Activated CD4-positive, alpha-beta memory T cell treated with anti-CD3 and anti-CD28 coated beads for 36 hours (primary cell): ENCODE data around the gene YAE1. TPM values are rescaled to one million over a fixed set of nuclear protein-coding genes. Genes with fewer than 3 reads are reported as not detected.

Experiments used
- CTCF ChIA-PET: fragments of 350-600 bp; sonication (Branson Sonifier 250); formaldehyde crosslinking; loops from one replicate; lab custom pipeline; 2021; ENCODE audit warnings: antibody characterized with exemption, inconsistent platforms; lab: Charles Lee
- POLR2A ChIA-PET: fragments of 350-600 bp; sonication (Branson Sonifier 250); formaldehyde crosslinking; loops from one replicate; lab custom pipeline; 2021; ENCODE audit warnings: antibody characterized with exemption; lab: Charles Lee
- DNase-seq: peaks from one replicate; pipeline ENCODE4 v3.0.0-alpha.2; 2020
- H3K27ac Mint-ChIP-seq: one replicate; pipeline ENCODE4 v1.8.0; 2021; ENCODE audit warnings: mixed read lengths
- H3K27me3 Mint-ChIP-seq: one replicate; pipeline ENCODE4 v1.8.0; 2021; ENCODE audit warnings: mixed read lengths
- H3K36me3 Mint-ChIP-seq: one replicate; pipeline ENCODE4 v1.8.0; 2021; ENCODE audit warnings: mixed read lengths
- H3K4me1 Mint-ChIP-seq: one replicate; pipeline ENCODE4 v1.8.0; 2021; ENCODE audit warnings: low read depth, mixed read lengths
- H3K4me3 Mint-ChIP-seq: one replicate; pipeline ENCODE4 v1.8.0; 2021; ENCODE audit warnings: mild to moderate bottlenecking, mixed read lengths
- H3K9me3 Mint-ChIP-seq: one replicate; pipeline ENCODE4 v1.8.0; 2021; ENCODE audit warnings: mixed read lengths
- intact Hi-C: fragments of 100-400 bp; cut with micrococcal nuclease; formaldehyde crosslinking; loops from one replicate; pipeline ENCODE4 v1.15.1; 2023
- total RNA-seq, 2 experiments: library from RNA; stranded (reverse); gene quantifications; one replicate each; pipeline ENCODE4 v1.2.3, GENCODE V29; 2021

YAE1 gene, protein sequence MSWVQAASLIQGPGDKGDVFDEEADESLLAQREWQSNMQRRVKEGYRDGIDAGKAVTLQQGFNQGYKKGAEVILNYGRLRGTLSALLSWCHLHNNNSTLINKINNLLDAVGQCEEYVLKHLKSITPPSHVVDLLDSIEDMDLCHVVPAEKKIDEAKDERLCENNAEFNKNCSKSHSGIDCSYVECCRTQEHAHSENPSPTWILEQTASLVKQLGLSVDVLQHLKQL
- total RNA-seq, result 1 to 10 TPM; 7.3 to 8.8 TPM

GRCh38 chr7:39566023-39566921 lies at the start of gene YAE1:
YAE1 (plus strand) TSS chr7:39566404; CDS start chr7:39566419, 15 bp downstream.
- Mint-ChIP-seq H3K27ac (peak within 1 kb of the TSS; percentile 92), H3K9me3 (no peaks in the 10 kb centered on the region), H3K27me3 (no peaks in the 10 kb centered on the region), H3K4me3 (peak within 1 kb of the TSS; percentile 98), H3K4me1 (peaks cover 17% of the 10 kb centered on the region), H3K36me3 (peaks cover 10% of the 10 kb centered on the region)
- ChIA-PET CTCF (interaction anchor here (0.6 to 1.8 kb wide), 5 partner anchors 13 to 1351 kb away, joined by 3 to 24 read pairs (median 4); no protein-coding TSS in a partner anchor), POLR2A (interaction anchor here (0.8 to 1.2 kb wide), 3 partner anchors 10 to 57 kb away, joined by 3 to 10 read pairs (median 5); partner anchors contain the start of gene RALA)
- peak; percentile 88 for DNase-seq
- intact Hi-C loops, result loop anchor here (1.0 to 5.0 kb wide), 5 partner anchors 15 to 566 kb away; partner anchors contain the start of genes CDK13, MPLKIP and RALA

DNA sequence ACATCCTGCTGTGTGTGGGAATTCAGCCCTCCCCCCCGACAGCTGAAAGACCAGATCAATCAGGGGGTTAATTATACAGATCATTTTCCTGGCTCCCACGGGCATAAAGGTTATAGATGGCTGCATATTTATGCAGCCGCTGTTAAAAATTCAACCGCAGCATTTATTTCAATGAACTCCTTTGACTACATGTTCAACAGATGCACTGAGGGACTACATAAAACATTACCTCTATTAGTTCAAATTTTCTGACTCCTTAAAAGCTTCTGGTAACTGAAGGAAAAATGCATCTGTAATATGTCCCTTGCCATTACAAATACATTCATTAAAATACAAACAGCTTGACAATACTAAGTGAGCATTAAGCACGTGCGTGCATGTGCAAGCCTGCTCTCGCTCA lies 49.7 kb upstream of the YAE1 start:
- ChIA-PET CTCF (interaction anchor here (2.5 kb wide), 1 partner anchor 63 kb away, joined by 9 read pairs; no protein-coding TSS in a partner anchor), POLR2A (no interaction called here)
- DNase-seq, result no peak
- no peak overlapping the region for H3K27ac Mint-ChIP-seq
- H3K4me3 Mint-ChIP-seq, result no peak overlapping the region
- no peaks in the 10 kb centered on the region for H3K36me3 Mint-ChIP-seq
- no peaks in the 10 kb centered on the region for H3K9me3 Mint-ChIP-seq
- H3K27me3 Mint-ChIP-seq, result peaks cover 2% of the 10 kb centered on the region
- no peaks in the 10 kb centered on the region for H3K4me1 Mint-ChIP-seq
- intact Hi-C loops, result no loop called here

DNA sequence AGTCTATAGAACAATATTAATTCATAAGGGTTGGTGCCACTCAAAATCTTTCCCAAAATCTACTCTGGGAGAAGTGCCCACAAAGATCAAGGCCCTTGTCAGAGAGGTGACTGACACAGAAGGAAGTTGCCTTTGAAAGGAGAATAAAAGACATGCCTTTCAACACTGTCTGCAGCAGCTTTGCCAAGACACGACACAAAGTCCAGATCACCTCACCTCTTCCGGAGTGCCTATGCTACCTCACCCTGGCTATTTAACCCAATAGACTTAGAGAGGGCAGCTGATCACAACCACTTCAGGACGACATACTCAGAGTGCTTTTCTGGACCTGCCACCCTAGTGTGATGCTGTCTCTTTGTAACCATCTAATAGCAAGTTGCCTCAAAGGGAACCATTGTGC lies 49.0 kb upstream of the YAE1 start:
- intact Hi-C loops, result no loop called here
- Mint-ChIP-seq H3K4me3 (no peak overlapping the region), H3K27me3 (peaks cover 4% of the 10 kb centered on the region), H3K27ac (no peak overlapping the region), H3K4me1 (no peaks in the 10 kb centered on the region), H3K9me3 (no peaks in the 10 kb centered on the region), H3K36me3 (no peaks in the 10 kb centered on the region)
- ChIA-PET CTCF (interaction anchor here (2.5 kb wide), 1 partner anchor 63 kb away, joined by 9 read pairs; no protein-coding TSS in a partner anchor), POLR2A (no interaction called here)
- no peak for DNase-seq

DNA sequence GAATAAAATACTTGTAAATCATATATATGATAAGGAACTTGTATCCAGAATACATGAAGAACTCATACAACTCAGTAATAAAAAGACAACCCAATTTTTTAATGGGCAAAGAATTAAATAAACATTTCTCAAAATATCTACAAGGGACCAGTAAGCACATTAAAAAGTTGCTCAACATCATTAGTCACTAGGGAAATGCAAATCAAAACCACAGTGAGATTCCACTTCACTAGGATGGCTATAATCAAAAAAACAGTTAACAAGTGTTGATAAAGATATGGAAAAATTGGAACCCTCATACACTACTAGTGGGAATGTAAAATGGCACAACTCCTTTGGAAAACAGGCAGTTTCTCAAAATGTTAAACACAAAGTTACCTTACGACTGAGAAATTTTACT lies 40.3 kb upstream of the YAE1 start:
- Mint-ChIP-seq H3K27me3 (peaks cover 5% of the 10 kb centered on the region), H3K4me3 (no peak overlapping the region), H3K4me1 (no peaks in the 10 kb centered on the region), H3K36me3 (no peaks in the 10 kb centered on the region), H3K9me3 (no peaks in the 10 kb centered on the region), H3K27ac (no peak overlapping the region)
- DNase-seq, result no peak
- ChIA-PET POLR2A (no interaction called here), CTCF (no interaction called here)
- intact Hi-C loops, result no loop called here

DNA sequence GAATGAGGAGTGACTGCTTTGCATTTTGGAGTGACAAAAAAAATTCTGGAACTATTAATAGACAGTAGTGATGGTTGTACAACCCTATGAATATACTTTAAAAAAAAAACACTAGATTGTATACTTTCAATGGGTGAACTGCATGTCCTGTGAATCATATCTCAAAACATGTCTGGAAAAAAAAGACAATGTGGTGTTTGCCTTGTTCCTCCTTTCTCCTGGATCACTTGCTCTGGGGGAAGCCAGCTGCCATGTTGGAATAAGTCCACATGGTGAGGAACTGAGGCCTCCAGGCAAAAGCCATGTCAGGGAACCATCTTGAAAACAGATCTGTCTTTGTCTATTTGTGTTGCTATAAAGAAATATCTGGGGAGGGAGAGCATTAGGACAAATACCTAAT lies 39.5 kb upstream of the YAE1 start:
- POLR2A ChIA-PET, result no interaction called here
- Mint-ChIP-seq H3K27ac (no peak overlapping the region), H3K4me1 (no peaks in the 10 kb centered on the region), H3K36me3 (no peaks in the 10 kb centered on the region), H3K4me3 (no peak overlapping the region), H3K27me3 (peaks cover 3% of the 10 kb centered on the region), H3K9me3 (no peaks in the 10 kb centered on the region)
- intact Hi-C loops, result no loop called here
- CTCF ChIA-PET, result no interaction called here
- DNase-seq, result no peak

GRCh38 chr7:39527296-39527695 lies 38.9 kb upstream of the YAE1 start:
- POLR2A ChIA-PET, result no interaction called here
- DNase-seq, result no peak
- intact Hi-C loops, result no loop called here
- no peaks in the 10 kb centered on the region for H3K9me3 Mint-ChIP-seq
- no peaks in the 10 kb centered on the region for H3K4me1 Mint-ChIP-seq
- peaks cover 2% of the 10 kb centered on the region for H3K27me3 Mint-ChIP-seq
- no peak overlapping the region for H3K4me3 Mint-ChIP-seq
- no peaks in the 10 kb centered on the region for H3K36me3 Mint-ChIP-seq
- no peak overlapping the region for H3K27ac Mint-ChIP-seq
- CTCF ChIA-PET, result interaction anchor here (0.6 kb wide), 1 partner anchor 204 kb away, joined by 3 read pairs; no protein-coding TSS in a partner anchor

GRCh38 chr7:39527951-39528350 lies 38.3 kb upstream of the YAE1 start:
- peaks cover 2% of the 10 kb centered on the region for H3K27me3 Mint-ChIP-seq

GRCh38 chr7:39528849-39529248 lies 37.4 kb upstream of the YAE1 start:
- Mint-ChIP-seq H3K36me3 (no peaks in the 10 kb centered on the region), H3K27me3 (peaks cover 2% of the 10 kb centered on the region), H3K9me3 (no peaks in the 10 kb centered on the region), H3K27ac (no peak overlapping the region), H3K4me1 (no peaks in the 10 kb centered on the region), H3K4me3 (no peak overlapping the region)
- ChIA-PET CTCF (no interaction called here), POLR2A (no interaction called here)
- intact Hi-C loops, result no loop called here
- no peak for DNase-seq

More at GRCh38 chr7:39527951-39528350, 38.3 kb upstream of the YAE1 start:
- no peaks in the 10 kb centered on the region for H3K9me3 Mint-ChIP-seq
- CTCF ChIA-PET, result no interaction called here
- H3K36me3 Mint-ChIP-seq, result no peaks in the 10 kb centered on the region
- intact Hi-C loops, result no loop called here
- no peak overlapping the region for H3K4me3 Mint-ChIP-seq
- POLR2A ChIA-PET, result no interaction called here
- DNase-seq, result no peak
- no peak overlapping the region for H3K27ac Mint-ChIP-seq
- no peaks in the 10 kb centered on the region for H3K4me1 Mint-ChIP-seq

DNA sequence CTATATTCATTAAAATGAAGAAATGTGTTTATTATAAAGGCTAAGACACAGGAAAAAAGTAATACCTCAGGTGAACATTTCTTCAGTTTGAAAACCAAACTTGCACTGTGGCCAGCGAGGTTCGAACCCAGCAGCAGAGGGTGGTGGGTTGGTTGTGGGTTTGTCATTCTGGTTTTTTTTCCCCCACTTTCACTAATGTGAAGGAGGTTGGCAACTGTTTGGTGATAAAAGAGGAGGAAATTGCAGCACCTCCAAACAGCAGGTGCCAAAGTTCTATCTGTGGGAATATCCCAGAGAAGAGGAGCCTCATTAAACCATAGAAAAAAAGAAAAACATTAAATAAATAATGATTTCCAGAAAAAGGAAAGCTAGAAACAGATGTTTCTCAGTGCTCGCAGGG lies 36.6 kb upstream of the YAE1 start:
- Mint-ChIP-seq H3K36me3 (no peaks in the 10 kb centered on the region), H3K27ac (no peak overlapping the region), H3K27me3 (peaks cover 2% of the 10 kb centered on the region), H3K4me3 (no peak overlapping the region), H3K9me3 (no peaks in the 10 kb centered on the region), H3K4me1 (no peaks in the 10 kb centered on the region)
- ChIA-PET CTCF (no interaction called here), POLR2A (no interaction called here)
- intact Hi-C loops, result no loop called here
- DNase-seq, result no peak

DNA sequence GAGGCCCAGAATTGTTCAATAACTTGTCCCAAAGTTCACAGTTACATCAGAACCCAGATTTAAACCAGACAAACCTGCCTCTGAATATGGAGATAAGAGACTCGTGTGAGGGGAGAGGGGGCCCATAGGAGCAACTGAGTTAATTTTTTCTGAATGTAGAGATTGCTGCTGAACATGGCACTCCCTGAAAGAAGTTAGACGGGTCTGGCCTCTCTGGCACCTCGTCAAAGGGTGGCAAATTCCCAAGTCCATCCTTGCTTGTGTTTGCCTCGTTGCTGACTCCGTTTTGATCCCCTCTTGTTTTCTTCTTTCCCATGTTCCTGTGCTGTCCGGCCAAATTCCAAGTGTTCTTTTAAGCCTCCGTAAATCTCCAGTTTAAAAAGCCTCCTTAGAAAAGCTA lies 35.2 kb upstream of the YAE1 start:
- POLR2A ChIA-PET, result no interaction called here
- DNase-seq, result no peak
- intact Hi-C loops, result no loop called here
- peaks cover 1% of the 10 kb centered on the region for H3K27me3 Mint-ChIP-seq
- H3K4me3 Mint-ChIP-seq, result no peak overlapping the region
- CTCF ChIA-PET, result no interaction called here
- no peaks in the 10 kb centered on the region for H3K36me3 Mint-ChIP-seq
- no peak overlapping the region for H3K27ac Mint-ChIP-seq
- no peaks in the 10 kb centered on the region for H3K9me3 Mint-ChIP-seq
- H3K4me1 Mint-ChIP-seq, result no peaks in the 10 kb centered on the region

- Mint-ChIP-seq H3K4me1 (no peaks in the 10 kb centered on the region), H3K4me3 (no peak overlapping the region), H3K27me3 (no peaks in the 10 kb centered on the region), H3K9me3 (no peaks in the 10 kb centered on the region), H3K36me3 (no peaks in the 10 kb centered on the region), H3K27ac (no peak overlapping the region)
- intact Hi-C loops, result no loop called here
- no peak for DNase-seq
- ChIA-PET POLR2A (no interaction called here), CTCF (no interaction called here)
These were observed 34.4 kb upstream of the YAE1 start for GRCh38 chr7:39531818-39532217.

DNA sequence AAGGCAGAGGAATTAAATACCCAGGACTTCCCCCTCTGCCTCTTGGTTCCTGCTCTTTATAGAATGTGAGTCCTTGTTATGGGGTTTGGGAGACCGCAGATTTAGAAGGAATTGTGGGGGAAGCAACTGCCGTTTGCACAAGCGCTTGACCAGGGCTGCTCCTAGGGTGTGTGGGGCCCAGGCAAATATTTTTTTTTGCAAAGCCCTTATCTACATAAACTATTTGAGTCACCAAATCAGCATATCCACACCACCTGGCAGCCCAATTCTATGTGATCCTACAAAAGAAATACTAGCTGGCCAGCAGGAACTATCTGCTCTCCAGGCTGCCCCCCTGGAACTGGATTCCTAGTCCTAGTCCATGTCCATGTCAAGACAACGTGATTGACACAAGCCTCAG lies 33.4 kb upstream of the YAE1 start:
- POLR2A ChIA-PET, result no interaction called here
- H3K36me3 Mint-ChIP-seq, result no peaks in the 10 kb centered on the region
- DNase-seq, result no peak
- H3K9me3 Mint-ChIP-seq, result no peaks in the 10 kb centered on the region
- no peak overlapping the region for H3K4me3 Mint-ChIP-seq
- intact Hi-C loops, result no loop called here
- H3K27ac Mint-ChIP-seq, result no peak overlapping the region
- H3K27me3 Mint-ChIP-seq, result no peaks in the 10 kb centered on the region
- H3K4me1 Mint-ChIP-seq, result no peaks in the 10 kb centered on the region
- CTCF ChIA-PET, result no interaction called here
